PC-3 (cell line): Measurements from ENCODE around the gene TC2N.

Experiments used
- EZH2 ChIP-seq: fragments of 300-600 bp; sonication (generic); IDR thresholded peaks from one replicate; pipeline ENCODE4 v1.6.1; 2017; ENCODE audit warnings: antibody characterized with exemption, mild to moderate bottlenecking, low read length; ENCODE audit not compliant: unreplicated experiment
- EZH2phosphoT487 ChIP-seq: fragments of 300-600 bp; sonication (generic); IDR thresholded peaks from 2 replicates; pipeline ENCODE4 v1.6.1; 2018; ENCODE audit warnings: mild to moderate bottlenecking, antibody characterized with exemption, low read length, borderline replicate concordance
- TF ChIP-seq, protein P1 (sequence below): fragments of 300-600 bp; sonication (generic); conservative IDR thresholded peaks from 2 replicates; pipeline ENCODE4 v1.5.1; 2017; ENCODE audit warnings: antibody characterized with exemption, low read depth, mild to moderate bottlenecking, low read length

DNA sequence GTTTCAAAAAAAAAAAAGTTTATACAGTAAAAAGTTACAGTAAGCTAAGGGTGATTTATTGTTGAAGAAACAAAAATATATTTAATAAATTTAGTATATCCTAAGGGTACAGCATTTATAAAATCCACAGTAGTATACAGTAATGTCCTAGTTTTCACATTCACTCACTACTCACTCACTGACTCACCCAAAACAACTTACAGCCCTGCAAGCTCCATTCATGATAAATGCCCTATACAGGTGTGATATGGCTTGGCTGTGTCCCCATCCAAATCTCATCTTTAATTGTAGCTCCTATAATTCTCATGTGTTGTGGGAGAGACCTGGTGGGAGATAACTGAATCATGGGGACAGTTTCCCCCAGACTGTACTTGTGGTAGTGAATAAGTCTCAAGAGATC lies 61.7 kb downstream of the TC2N start:
- TF ChIP-seq, protein P1, sequence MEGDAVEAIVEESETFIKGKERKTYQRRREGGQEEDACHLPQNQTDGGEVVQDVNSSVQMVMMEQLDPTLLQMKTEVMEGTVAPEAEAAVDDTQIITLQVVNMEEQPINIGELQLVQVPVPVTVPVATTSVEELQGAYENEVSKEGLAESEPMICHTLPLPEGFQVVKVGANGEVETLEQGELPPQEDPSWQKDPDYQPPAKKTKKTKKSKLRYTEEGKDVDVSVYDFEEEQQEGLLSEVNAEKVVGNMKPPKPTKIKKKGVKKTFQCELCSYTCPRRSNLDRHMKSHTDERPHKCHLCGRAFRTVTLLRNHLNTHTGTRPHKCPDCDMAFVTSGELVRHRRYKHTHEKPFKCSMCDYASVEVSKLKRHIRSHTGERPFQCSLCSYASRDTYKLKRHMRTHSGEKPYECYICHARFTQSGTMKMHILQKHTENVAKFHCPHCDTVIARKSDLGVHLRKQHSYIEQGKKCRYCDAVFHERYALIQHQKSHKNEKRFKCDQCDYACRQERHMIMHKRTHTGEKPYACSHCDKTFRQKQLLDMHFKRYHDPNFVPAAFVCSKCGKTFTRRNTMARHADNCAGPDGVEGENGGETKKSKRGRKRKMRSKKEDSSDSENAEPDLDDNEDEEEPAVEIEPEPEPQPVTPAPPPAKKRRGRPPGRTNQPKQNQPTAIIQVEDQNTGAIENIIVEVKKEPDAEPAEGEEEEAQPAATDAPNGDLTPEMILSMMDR = no peak
- no peak for TF ChIP-seq EZH2
- TF ChIP-seq EZH2phosphoT487 = no peak
